Measurements from ENCODE around the gene TUBGCP6.
"Not testable (repeated sequence)": the region's sequence is repeated elsewhere in the genome, so short reads cannot be mapped to it uniquely, and the experiment has no call there.

TUBGCP6 gene

DNA sequence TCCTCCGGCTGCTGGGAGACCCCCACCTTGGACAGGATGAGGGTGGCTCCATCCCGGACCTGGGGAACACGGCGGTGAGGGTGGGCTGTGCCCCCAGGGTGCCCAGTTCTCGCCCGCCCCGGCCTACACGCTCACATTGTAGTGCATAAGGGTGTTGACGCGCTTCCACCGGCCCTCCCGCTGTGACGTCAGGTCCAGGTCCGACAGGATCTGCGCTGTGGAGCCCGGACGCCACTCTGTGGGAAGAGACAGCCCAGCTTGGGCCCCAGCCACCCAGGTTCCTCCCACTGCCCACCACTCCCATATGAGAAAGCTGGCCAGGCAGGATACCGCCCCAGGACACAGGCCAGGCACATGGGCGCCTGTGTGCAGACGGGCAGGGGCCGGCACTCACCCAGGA lies 33.6 kb upstream of the TUBGCP6 start:
- no peak for DNase-seq

DNA sequence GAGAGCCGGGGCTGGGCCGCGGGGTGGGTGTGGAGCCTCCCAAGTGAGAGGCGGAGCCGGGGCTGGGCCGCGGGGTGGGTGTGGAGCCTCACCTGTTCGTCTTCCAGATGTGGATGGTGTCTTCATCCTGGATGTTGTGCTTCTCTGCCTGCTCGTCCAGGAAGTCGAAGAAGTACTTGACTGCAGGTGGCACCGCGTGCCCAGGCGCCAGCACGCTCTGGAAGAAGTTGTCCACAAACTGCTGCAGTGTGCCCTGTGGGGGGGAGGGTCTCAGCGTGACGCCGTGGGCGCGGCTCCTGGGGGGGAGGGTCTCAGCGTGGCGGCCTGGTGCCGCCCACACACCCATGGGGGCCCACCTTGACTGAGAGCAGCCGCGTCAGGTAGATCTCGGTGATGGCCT lies 32.9 kb upstream of the TUBGCP6 start:
- DNase-seq, result no peak

DNA sequence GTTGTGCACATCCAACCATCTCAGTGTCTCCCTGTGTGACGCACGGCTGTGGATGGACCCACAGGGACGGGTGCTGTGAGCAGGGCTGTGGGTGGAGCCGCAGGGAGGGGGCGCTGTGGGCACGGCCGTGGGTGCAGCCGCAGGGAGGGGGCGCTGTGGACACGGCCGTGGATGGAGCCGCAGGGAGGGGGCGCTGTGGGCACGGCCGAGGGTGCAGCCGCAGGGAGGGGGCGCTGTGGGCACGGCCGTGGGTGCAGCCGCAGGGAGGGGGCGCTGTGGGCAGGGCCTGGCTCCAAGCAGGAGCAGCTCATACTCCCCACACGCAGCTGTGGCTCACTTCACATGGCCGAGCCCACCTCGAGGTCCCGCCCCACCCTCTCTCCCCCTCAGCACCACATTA lies 31.3 kb upstream of the TUBGCP6 start:
- DNase-seq, result peak; percentile 40

DNA sequence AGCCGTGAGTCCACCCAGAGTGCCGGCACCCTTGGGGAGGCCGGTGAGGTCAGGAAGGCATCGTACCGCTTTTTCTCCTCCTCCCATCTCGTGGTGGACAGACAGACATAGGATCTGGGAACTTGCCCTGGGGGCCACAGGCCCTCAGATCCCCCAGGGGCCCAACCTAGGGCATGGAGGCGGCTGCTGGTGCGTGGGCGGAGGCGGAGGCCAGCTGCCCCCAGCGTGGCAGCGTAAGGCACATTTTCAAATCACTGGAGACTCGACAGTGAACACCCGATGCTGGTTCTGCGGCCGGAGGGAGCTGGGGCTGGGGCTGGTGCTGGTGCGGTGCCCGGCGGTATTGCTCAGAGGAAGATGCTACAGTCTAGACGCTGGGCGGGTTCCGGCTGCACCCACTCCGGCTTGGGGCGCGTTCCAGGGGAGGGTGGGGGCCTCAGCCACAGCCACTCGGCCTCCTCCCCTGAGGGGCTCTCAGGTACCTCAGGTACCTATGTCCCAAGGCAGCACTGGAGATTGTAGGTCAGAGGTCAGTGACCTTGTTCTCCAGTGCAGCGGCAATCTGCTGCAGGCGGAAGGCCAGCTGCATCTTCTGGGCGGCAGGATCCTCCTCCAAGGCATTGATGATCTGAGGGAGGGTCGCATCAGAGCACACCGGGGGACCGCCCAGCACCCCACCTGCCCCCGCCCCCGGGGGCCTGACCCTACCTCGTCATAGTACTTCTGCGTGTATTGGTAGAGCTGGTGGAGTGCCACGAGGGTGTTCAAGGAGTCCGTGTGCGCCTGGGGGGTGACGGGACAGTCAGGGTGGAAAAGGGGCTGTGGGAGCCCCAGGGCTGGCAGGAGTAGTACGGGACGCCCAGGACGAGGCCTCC lies 30.6 kb upstream of the TUBGCP6 start:
- no peak for DNase-seq

DNA sequence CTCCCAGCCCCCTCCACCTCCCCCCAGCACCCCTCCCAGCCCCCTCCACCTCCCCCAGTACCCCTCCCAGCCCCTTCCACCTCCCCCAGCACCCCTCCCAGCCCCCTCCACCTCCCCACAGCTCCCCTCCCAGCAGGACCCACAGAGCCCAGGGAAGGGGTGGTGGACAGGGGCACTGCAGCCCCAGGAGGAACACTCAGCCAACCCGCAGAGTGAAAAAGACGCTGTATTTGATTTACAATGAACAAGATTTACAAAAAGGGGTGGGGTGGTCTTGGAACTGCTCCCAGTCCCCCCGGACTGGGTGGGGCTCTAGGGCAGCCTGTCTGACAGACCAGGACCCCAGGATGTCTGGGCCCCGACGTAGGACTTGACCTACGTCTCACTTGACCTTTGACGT lies 29.9 kb upstream of the TUBGCP6 start:
- DNase-seq, result no peak

DNA sequence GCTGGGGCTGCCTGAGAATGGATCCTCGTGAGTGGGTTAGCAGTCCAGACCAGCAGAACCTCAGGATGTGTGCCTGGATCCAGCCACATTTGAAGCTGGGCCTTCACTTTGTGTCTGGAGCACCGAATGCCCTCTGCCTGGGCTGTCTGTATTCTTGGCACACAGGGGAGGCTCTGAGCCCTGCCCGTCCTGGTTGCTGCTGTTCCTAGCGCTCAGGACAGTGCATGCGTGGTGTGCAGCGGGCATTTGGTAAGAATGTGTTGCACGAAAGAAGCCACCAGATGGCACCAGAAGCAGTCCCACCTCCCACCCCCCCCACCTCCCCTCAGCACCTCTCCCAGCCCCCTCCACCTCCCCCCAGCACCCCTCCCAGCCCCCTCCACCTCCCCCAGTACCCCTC lies 29.5 kb upstream of the TUBGCP6 start:
- DNase-seq, result peak; percentile 31

DNA sequence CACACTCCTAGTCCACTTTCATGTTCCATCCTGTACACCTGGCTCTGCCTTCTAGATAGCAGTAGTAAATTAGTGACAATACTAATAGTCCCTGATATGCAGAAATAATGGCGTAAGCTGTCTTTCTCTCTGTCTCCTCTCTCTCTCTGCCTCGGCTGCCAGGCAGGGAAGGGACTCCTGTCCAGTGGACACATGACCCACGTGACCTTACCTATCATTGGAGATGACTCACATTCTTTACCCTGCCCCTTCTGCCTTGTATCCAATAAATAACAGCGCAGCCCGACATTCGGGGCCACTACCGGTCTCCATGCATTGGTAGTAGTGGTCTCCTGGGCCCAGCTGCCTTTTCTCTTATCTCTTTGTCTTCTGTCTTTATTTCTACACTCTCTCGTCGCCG lies 29.0 kb upstream of the TUBGCP6 start:
- DNase-seq, result not testable (repeated sequence)

DNA sequence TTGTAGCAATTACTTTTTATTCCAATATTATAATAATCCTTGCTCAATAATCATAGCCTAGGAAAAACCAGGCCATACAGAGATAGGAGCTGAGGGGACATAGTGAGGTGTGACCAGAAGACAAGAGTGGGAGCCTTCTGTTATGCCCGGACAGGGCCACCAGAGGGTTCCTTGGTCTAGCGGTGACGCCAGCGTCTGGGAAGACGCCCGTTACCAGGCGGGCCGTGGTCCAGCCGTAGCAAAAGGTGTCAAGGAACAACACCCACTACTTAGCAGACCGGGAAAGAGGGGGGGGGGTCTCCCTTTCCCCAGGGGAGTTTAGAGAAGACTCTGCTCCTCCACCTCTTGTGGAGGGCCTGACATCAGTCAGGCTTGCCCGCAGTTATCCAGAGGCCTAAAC lies 28.5 kb upstream of the TUBGCP6 start:
- DNase-seq, result not testable (repeated sequence)

DNA sequence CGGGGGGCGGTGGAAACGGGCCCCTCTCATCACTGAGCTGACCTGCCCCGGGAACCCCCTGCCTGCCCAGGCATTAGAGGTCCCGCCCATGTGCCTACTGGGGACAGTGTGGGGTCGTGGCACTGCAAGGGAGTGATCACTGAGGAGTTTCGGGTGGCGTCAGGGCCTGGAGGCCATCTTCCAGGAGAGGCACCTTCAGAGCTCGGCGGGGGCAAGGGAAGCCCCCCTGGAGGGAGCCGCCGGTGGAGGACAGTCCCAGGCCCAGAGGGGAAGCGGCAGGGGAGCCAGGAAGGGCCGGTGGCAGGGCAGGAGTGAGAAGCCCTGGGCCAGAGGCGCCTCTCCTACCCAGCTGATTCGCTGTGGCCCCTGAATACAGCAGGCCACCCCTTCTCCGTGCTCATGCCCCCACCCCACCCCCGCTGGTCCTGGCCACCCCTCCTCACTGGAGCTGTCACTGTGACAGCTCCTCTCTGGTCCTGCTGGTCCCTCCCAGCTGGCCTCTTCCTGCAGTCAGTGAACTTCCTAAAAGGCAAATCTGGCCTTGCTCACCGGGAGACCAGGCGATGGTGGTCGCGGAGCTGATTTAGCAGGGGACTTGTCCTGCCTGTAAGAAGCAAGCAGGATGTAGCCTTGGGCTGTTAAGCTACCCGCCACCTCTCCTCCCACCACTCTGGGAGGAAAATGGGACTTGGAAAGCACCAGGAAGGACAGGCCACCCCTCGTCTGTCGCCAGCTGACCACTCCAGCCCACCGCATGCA lies 27.4 kb upstream of the TUBGCP6 start:
- DNase-seq, result no peak

DNA sequence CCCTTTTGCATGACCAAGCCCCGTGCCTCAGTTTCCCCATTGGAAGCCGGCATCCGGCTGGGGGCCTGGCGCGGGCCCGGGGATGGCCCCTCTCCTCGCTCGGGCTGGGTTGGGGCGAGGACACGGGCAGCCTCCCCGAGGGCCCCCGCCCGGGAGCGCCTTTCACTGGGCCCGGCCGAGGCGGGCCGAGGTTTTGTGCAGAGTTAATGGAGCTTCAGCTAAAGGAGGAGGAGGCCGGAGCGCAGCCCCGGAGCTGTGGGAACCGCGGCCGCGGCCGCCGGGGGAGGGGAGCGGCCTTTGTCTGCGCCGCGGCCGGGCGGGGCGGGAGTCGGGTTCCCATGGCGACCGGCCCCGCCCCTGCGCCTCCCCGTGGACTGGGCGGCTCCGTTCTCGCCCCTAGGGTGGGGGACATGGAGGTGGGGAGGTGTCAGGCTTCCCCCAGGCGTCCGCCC lies 26.7 kb upstream of the TUBGCP6 start:
- DNase-seq, result peak; percentile 44

DNA sequence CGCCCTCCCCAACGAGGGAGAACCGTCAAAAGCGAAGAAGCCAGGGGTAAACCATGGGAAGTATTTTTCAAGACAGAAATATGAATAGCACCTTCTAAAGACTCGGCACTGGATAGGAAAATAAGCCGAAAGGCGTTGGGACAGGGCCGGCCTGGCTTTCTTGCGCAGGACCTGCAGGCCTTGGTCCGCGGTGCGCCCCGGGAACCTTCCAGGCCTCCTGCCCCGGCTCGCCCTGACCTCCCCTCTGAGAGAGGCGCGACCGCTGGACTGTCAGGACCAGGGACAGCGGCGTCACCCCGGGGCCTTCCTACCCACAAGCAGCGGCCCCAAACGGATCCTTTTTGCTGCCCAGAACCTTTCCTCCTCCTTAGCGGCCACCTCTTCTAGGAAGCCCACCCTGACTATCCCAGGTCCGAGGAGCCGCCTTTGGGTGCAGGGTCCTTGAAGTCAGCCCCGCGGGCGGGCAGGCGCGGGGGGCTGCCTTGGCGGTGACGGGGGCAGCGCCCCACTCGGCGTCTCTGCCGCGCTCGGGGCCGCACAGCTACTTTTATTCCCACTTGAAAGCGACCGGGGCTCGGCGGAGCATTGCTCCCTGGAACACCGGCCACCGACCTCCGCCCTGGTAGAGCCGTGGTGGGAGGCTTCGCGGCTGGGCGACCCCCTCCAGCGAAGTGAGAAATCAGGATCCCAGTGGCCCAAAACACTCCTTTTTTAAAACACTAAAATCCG lies 26.0 kb upstream of the TUBGCP6 start:
- DNase-seq, result peak; percentile 69

DNA sequence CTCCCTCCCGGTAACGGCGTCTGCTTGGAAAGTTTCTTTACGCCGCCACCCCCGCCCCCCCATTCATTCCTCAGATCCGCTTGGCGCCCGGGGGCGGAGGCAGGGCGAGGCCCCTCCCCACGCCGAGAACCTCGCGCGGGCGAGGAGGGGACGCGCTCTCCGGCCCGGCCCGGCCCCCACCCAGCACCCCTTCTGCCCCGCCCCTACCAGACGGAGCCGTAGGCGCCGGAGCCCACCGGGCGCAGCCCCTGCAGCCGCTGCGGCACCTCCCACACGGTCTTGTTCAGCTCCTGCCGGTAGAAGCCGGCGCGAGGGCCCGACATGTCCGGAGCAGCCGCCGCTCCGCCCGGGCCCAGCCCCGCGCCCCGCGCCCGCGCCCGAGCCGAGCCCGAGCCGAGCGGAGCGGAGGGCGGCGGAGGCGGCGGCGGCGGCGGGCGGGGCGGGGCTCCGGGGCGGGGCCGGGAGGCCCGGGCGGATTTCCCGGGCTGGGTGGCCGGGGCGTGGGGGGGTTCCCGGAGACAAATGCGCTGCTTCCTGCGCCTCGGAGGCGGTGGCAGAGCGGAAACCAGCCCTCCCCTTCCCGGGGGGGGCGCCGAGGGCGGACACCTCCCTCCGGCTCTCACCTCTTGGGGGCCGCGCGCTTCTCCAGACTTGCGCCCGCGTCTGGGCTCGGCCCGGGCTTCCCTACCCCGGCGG lies 25.3 kb upstream of the TUBGCP6 start, which contains the start of gene MAPK11:
TSS of gene MAPK11 (minus strand) at position 411 of the 696 bp plus-strand sequence. CDS start at position 323, 88 bp downstream.
- DNase-seq, result peak; percentile 61

DNA sequence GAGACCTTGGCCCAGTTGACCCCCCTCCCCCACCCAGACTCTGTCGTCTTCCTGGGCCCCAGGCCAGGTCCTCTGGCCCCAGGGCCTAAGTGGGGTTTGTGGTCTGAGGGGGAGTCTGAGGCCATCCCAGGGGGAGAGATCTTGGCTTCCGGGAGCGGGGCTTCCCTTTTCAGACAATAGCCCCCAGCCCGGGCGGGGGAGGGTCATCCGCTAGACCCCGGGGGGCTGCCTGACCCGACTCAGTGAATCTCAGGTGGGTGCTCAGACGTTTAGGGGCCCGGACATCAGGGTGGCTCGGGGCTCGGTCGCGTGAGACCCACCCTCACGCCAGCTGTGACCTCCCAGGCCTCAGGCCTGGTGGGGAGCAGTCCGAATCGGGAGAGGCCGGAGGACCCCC lies 24.7 kb upstream of the TUBGCP6 start:
- no peak for DNase-seq

DNA sequence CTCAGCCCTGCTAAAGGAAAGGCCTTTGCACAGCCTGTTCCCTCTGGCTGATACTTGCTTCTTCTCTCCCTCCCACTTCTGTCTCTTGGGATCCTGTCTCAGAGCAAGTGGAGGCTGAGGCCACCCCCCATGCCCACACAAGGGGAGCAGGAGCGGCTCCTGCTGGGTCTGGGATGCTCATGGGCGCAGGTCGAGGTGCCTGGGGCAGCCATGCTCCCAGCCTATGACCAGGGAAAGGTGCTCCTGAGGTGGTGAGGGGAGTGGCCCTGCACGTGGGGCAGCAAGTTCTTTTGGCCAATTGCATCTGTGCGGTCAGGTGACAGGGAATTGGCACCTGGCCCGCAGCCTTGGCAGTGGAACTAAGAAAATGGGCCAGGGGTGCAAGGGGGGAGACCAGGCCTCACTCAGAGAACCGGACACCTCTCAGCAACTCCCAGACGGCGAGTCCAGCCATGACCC lies 23.9 kb upstream of the TUBGCP6 start:
- DNase-seq, result no peak

DNA sequence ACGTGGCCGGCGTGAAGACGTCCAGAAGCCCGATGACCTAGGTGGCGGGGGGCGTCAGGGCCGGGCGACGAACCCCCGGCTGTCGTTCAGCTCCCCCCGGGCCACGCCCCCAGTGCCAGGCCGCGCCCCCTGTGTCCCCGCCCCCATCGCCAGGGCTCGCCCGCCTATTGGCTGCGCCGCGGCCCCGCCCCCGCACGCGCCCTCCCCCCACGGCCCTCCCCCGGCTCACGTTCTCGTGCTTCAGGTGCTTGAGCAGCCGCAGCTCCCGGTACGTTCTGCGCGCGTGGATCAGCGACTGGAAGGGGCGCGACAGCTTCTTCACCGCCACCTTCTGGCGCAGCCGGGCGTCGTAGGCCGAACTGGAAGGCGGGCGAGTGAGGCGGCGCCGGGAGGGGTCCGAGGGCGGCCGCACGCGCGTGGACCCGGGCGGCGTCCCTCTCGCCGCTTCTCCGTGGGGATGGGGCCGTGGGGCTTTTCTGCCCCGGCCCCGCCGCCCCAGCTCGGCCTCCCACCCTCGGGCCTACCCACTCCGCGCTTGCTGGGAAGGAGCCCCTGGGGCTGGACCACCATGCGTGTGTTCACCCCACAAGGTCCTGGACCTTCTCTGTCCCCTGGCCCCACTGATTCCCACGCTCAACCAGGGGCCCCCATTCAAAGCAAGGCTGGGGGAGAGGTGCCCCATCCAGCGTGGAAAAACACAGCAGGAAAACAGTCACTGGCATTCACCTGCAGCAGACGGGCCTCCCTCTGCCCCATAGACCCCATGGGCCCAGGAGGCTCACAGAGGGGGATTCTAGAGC lies 23.0 kb upstream of the TUBGCP6 start:
- peak; percentile 31 for DNase-seq

DNA sequence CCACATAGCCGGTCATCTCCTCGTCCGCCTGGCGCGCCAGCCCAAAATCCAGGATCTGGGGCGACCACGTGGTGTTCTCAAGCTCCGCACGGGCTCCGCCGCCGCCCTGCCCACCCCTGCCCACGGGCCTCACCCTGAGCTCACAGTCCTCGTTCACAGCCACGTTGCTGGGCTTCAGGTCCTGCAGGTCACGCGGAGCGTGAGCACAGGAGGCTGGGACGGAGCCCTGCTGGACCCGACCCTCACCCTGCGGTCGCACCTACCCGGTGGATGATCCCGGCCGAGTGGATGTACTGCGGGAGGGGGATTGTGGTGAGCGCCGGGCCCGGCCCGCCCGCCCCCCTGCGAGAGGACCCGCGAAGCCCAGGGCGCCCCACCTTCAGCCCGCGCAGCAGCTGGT lies 22.2 kb upstream of the TUBGCP6 start:
- DNase-seq, result no peak

DNA sequence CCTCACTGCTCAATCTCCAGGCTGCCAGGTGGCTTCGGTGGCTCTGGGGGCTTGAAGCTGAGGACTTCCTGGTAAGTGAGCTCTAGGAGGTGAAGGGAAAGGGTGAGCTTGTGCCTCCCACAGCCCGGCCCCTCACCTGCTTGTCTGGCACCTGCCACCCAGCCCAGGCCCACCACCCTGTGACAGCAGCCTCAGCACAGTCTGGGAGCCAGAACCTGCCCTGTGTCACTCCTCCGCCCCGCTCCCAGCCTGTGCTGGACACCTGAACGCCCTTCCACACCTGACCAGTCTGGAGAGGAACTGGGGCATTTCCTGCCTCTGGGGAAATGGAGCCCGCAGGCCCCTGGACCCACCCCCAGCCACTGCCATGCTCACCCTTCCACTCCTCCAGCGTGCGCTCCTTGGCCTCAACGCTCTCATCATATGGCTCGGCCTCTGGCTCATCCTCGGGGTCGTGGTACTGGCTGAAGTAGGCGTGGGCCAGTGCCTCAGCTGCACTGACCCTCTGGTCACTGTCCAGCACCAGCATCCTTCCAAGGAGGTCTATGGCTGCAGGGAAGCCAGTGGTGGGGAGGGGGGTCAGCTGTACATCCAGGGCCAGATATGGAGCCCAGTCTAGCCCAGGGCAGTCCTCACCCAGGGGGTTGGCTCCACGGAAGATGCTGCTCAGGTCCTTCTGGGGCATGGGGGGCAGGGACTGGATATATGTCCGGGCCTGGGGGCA lies 20.3 kb upstream of the TUBGCP6 start:
- no peak for DNase-seq

DNA sequence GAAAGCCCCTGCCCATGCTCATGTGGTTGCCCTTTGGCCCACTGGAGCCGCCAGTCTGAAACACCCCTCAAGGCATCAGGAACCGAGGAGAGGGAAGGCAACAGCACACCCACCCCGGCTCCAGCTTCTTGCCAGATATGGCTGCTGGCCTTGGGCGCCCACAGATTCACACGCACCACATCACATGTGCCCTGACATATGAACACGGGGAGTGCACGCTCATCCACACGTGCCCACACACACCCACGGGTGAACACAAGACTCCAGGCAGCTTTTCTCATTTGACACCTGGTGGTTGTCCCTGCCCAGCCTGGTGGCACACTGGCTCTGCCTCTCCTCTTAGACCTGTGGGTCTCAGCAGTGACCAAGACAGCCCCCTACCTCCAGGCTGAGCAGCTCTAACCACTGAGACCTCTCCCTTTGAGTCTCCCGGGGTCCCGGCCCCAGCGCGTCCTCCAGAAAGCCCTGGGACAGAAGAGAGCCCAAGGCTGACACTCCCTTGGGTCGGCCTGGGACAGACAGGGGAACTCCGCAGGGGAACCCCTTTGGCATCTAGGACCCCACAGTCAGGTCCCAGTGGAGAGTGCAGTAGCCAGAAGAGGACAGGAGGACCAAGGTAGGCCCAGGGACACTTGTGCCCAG lies 19.4 kb upstream of the TUBGCP6 start:
- DNase-seq, result no peak

DNA sequence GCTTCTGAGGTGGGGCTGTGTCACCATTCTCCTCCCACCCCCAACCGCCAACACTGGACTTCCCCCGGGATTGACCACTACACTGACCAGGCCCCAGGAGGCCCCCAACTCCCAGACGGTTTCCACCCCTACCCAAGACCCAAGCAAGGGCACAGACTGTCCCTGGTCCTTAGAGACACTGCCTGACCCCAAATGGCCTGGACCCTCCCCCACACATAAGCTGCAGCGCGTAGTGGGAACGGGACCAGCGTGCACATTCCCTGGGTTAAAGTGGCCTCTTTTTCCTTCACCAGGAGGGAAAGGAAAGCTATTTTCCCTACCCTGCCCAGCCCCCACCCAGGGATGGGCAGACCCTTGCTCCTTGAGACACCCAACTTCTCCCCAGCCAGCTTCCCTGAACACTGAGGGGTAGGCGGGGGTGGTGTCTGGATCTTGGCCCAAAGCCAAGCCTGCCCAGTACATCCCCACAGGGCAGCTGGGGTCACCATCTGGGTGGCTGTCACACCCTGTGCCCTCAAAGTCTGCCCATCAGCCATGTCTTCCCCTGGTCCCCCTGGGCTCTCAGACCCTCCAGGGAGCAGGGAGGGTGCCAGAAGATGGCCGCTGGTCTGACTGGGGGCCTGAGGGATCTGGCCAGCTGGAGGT lies 18.3 kb upstream of the TUBGCP6 start:
- no peak for DNase-seq

DNA sequence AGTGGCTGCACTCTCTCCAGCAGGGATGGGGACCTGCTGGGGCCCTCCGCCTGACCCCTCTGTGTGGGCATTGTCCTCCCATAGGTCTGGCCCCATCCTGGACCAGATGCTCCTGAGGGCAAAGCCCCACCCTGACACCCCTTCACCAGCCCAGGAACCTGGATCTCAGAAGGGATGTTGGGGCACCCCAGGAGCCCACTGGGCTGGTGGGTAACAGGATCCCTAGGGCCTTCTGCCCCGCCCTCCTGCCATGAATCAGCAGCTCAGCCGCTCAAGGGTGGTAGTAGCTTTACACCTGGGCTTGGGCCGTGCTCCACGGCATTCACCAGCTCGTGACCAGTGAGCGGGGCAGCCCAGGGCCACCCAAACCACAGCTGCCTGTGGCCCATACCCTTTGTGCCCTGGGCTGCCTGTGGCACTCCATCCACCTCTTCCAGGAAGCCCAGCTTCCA lies 17.7 kb upstream of the TUBGCP6 start:
- no peak for DNase-seq
